ENCODE data around the gene XRCC4.

XRCC4 gene

GRCh38 chr5:83048277-83048676 lies 29.1 kb upstream of the XRCC4 start:
- POLR2A ChIA-PET, result interaction anchor here (0.9 kb wide), 1 partner anchor 29 kb away, joined by 4 read pairs; the partner anchor contains the start of genes TMEM167A and XRCC4
- CTCF ChIA-PET, result no interaction called here
- no peak for TF ChIP-seq SUZ12 (IDR thresholded peaks at IDR 0.05)
- TF ChIP-seq NFRKB (IDR thresholded peaks at IDR 0.05), result no peak
- no peak for TF ChIP-seq FOXA1 (IDR thresholded peaks at IDR 0.05)
- no peak for TF ChIP-seq L3MBTL2 (conservative IDR thresholded peaks at IDR 0.05)
- TF ChIP-seq HDGF (IDR thresholded peaks at IDR 0.05; ENCODE audit: borderline replicate concordance), result no peak
- no peak for TF ChIP-seq LEF1 (IDR thresholded peaks at IDR 0.05; ENCODE audit: borderline replicate concordance)
- no peak for TF ChIP-seq FOXM1 (IDR thresholded peaks at IDR 0.05; ENCODE audit: borderline replicate concordance)
- no peak for DNase-seq (ENCODE audit: extremely low spot score)

- TF ChIP-seq NFRKB (IDR thresholded peaks at IDR 0.05) (no peak), ZNF384 (IDR thresholded peaks at IDR 0.05) (no peak), HDGF (IDR thresholded peaks at IDR 0.05; ENCODE audit: borderline replicate concordance) (no peak)
- POLR2A ChIA-PET, result interaction anchor here (0.9 kb wide), 1 partner anchor 29 kb away, joined by 4 read pairs; the partner anchor contains the start of genes TMEM167A and XRCC4
- CTCF ChIA-PET, result no interaction called here
Observed at GRCh38 chr5:83048811-83049210, 28.5 kb upstream of the XRCC4 start.

GRCh38 chr5:83049370-83049885 lies 27.9 kb upstream of the XRCC4 start:
- CTCF ChIA-PET, result no interaction called here
- POLR2A ChIA-PET, result interaction anchor here (1.4 kb wide), 1 partner anchor 26 kb away, joined by 3 read pairs; no protein-coding TSS in a partner anchor
- TF ChIP-seq FOXA1 (IDR thresholded peaks at IDR 0.05) (no peak), BHLHE40 (IDR thresholded peaks at IDR 0.05; ENCODE audit: borderline replicate concordance) (no peak), PKNOX1 (IDR thresholded peaks at IDR 0.05) (no peak), CTBP1 (IDR thresholded peaks at IDR 0.05; ENCODE audit: borderline replicate concordance) (no peak), NFRKB (IDR thresholded peaks at IDR 0.05) (no peak), HDGF (IDR thresholded peaks at IDR 0.05; ENCODE audit: borderline replicate concordance) (no peak), ARNT (IDR thresholded peaks at IDR 0.05) (no peak), FOXM1 (IDR thresholded peaks at IDR 0.05; ENCODE audit: borderline replicate concordance) (no peak), LEF1 (IDR thresholded peaks at IDR 0.05; ENCODE audit: borderline replicate concordance) (no peak), SP1 (IDR thresholded peaks at IDR 0.05) (no peak), ZNF384 (IDR thresholded peaks at IDR 0.05) (no peak), FOXK2 (IDR thresholded peaks at IDR 0.05) (no peak), ELF4 (IDR thresholded peaks at IDR 0.05) (no peak), L3MBTL2 (conservative IDR thresholded peaks at IDR 0.05) (no peak), TARDBP (IDR thresholded peaks at IDR 0.05) (no peak), SUZ12 (IDR thresholded peaks at IDR 0.05) (no peak)

More at GRCh38 chr5:83048811-83049210, 28.5 kb upstream of the XRCC4 start:
- DNase-seq (ENCODE audit: extremely low spot score), result no peak

GRCh38 chr5:83050723-83051340 lies 26.5 kb upstream of the XRCC4 start:
- no peak for TF ChIP-seq L3MBTL2 (conservative IDR thresholded peaks at IDR 0.05)
- TF ChIP-seq ELF4 (IDR thresholded peaks at IDR 0.05), result no peak
- no peak for TF ChIP-seq HDGF (IDR thresholded peaks at IDR 0.05; ENCODE audit: borderline replicate concordance)
- TF ChIP-seq FOXM1 (IDR thresholded peaks at IDR 0.05; ENCODE audit: borderline replicate concordance), result no peak
- TF ChIP-seq BHLHE40 (IDR thresholded peaks at IDR 0.05; ENCODE audit: borderline replicate concordance), result no peak
- TF ChIP-seq ARNT (IDR thresholded peaks at IDR 0.05), result no peak
- ChIA-PET CTCF (no interaction called here), POLR2A (interaction anchor here (1.4 kb wide), 1 partner anchor 25 kb away, joined by 3 read pairs; no protein-coding TSS in a partner anchor)
- no peak for DNase-seq (ENCODE audit: extremely low spot score)

More at GRCh38 chr5:83049370-83049885, 27.9 kb upstream of the XRCC4 start:
- no peak for DNase-seq (ENCODE audit: extremely low spot score)

- POLR2A ChIA-PET, result no interaction called here
- TF ChIP-seq FOXA1 (IDR thresholded peaks at IDR 0.05) (no peak), FOXM1 (IDR thresholded peaks at IDR 0.05; ENCODE audit: borderline replicate concordance) (no peak), NFRKB (IDR thresholded peaks at IDR 0.05) (no peak), LEF1 (IDR thresholded peaks at IDR 0.05; ENCODE audit: borderline replicate concordance) (no peak), SP1 (IDR thresholded peaks at IDR 0.05) (no peak), BHLHE40 (IDR thresholded peaks at IDR 0.05; ENCODE audit: borderline replicate concordance) (no peak), PKNOX1 (IDR thresholded peaks at IDR 0.05) (no peak), HDGF (IDR thresholded peaks at IDR 0.05; ENCODE audit: borderline replicate concordance) (no peak), TARDBP (IDR thresholded peaks at IDR 0.05) (no peak), SUZ12 (IDR thresholded peaks at IDR 0.05) (no peak), ARNT (IDR thresholded peaks at IDR 0.05) (no peak), ZNF384 (IDR thresholded peaks at IDR 0.05) (no peak), ELF4 (IDR thresholded peaks at IDR 0.05) (no peak)
- no peak for DNase-seq (ENCODE audit: extremely low spot score)
- CTCF ChIA-PET, result no interaction called here
Observed at GRCh38 chr5:83055166-83055565, 22.2 kb upstream of the XRCC4 start.

- ChIA-PET POLR2A (no interaction called here), CTCF (no interaction called here)
- DNase-seq (ENCODE audit: extremely low spot score), result no peak
- TF ChIP-seq PKNOX1 (IDR thresholded peaks at IDR 0.05), result no peak
- TF ChIP-seq HDGF (IDR thresholded peaks at IDR 0.05; ENCODE audit: borderline replicate concordance), result no peak
- TF ChIP-seq FOXM1 (IDR thresholded peaks at IDR 0.05; ENCODE audit: borderline replicate concordance), result no peak
- TF ChIP-seq L3MBTL2 (conservative IDR thresholded peaks at IDR 0.05), result no peak
- TF ChIP-seq ZNF384 (IDR thresholded peaks at IDR 0.05), result no peak
- no peak for TF ChIP-seq FOXK2 (IDR thresholded peaks at IDR 0.05)
- TF ChIP-seq SP1 (IDR thresholded peaks at IDR 0.05), result no peak
- TF ChIP-seq NFRKB (IDR thresholded peaks at IDR 0.05), result no peak
- TF ChIP-seq FOXA1 (IDR thresholded peaks at IDR 0.05), result no peak
- no peak for TF ChIP-seq CTBP1 (IDR thresholded peaks at IDR 0.05; ENCODE audit: borderline replicate concordance)
- TF ChIP-seq SUZ12 (IDR thresholded peaks at IDR 0.05), result no peak
- TF ChIP-seq BHLHE40 (IDR thresholded peaks at IDR 0.05; ENCODE audit: borderline replicate concordance), result no peak
- no peak for TF ChIP-seq LEF1 (IDR thresholded peaks at IDR 0.05; ENCODE audit: borderline replicate concordance)
- TF ChIP-seq TARDBP (IDR thresholded peaks at IDR 0.05), result no peak
- no peak for TF ChIP-seq ARNT (IDR thresholded peaks at IDR 0.05)
- TF ChIP-seq ELF4 (IDR thresholded peaks at IDR 0.05), result no peak
Observed at GRCh38 chr5:83058726-83059125, 18.6 kb upstream of the XRCC4 start.
